Thymus (tissue), 11 donors: Measurements from ENCODE around the gene CHST1. TPM values are rescaled to one million over a fixed set of nuclear protein-coding genes. Genes with fewer than 3 reads are reported as not detected.

Experiments used
- DNase-seq, 9 donors: peaks; one replicate each; pipeline ENCODE4 v3.0.0-alpha.2; 2013; ENCODE audit warnings: low spot score in 9 of 9, low read depth in 6 of 9, missing footprints in 1 of 9
- H3K27ac ChIP-seq, 2 donors: one replicate each; pipeline ENCODE4 v1.5.1; 2013; ENCODE audit warnings: control low read depth in 1 of 2, low read depth in 1 of 2, low read length in 1 of 2, mild to moderate bottlenecking in 1 of 2, moderate library complexity in 1 of 2
- H3K27me3 ChIP-seq, 2 donors: one replicate each; pipeline ENCODE4 v1.5.1; 2013; ENCODE audit warnings: low read length in 1 of 2; ENCODE audit not compliant: control insufficient read depth in 2 of 2, insufficient read depth in 1 of 2
- H3K36me3 ChIP-seq, 2 donors: one replicate each; pipeline ENCODE4 v1.5.1; 2013; ENCODE audit warnings: low read length in 1 of 2, mild to moderate bottlenecking in 1 of 2, moderate library complexity in 1 of 2; ENCODE audit not compliant: control insufficient read depth in 2 of 2, insufficient read depth in 2 of 2
- H3K4me1 ChIP-seq, 2 donors: one replicate each; pipeline ENCODE4 v1.5.1; 2013; ENCODE audit warnings: low read length in 2 of 2; ENCODE audit not compliant: control insufficient read depth in 2 of 2, insufficient read depth in 2 of 2
- H3K4me3 ChIP-seq, 2 donors: one replicate each; pipeline ENCODE4 v1.5.1; 2013; ENCODE audit warnings: low read length in 2 of 2, control low read depth in 1 of 2, mild to moderate bottlenecking in 1 of 2
- H3K9me3 ChIP-seq, 2 donors: one replicate each; pipeline ENCODE4 v1.5.1; 2013; ENCODE audit warnings: low read length in 1 of 2, mild to moderate bottlenecking in 1 of 2; ENCODE audit not compliant: control insufficient read depth in 2 of 2, insufficient read depth in 1 of 2
- WGBS: extraction: QIAGEN DNeasy Blood & Tissue Kit; methylation state at CpG from one replicate; pipeline ENCODE4 v1.1.7; 2013; 5-methylcytosine and 5-hydroxymethylcytosine counted together
- polyA plus RNA-seq: library from polyadenylated mRNA; stranded (reverse); fragments of 200-250 nt; gene quantifications from one replicate; pipeline ENCODE4 v1.2.3, GENCODE V29; 2013
- total RNA-seq: library from RNA; stranded (reverse); fragments of 120-200 nt; gene quantifications from one replicate; pipeline ENCODE4 v1.2.4, GENCODE V29; 2013
- donor health status: healthy.

CHST1 gene
- total and polyA plus RNA-seq, 2 donors = 0.80 to 2.5 TPM

- peak in 2 of 9 donors; percentile 32 to 37 for DNase-seq
- peaks cover 9 to 15% of the 10 kb centered on the region in 2 donors for H3K4me1 ChIP-seq
- H3K4me3 ChIP-seq = no peak overlapping the region
- WGBS = 48% methylated on average over 14 of the region's 14 CpGs
- H3K27me3 ChIP-seq = peaks cover 17 to 95% of the 10 kb centered on the region in 2 donors
- H3K9me3 ChIP-seq = peaks cover 0 to 5% of the 10 kb centered on the region in 2 donors
- H3K36me3 ChIP-seq = no peaks in the 10 kb centered on the region
- no peak overlapping the region for H3K27ac ChIP-seq
Observed at GRCh38 chr11:45662665-45663485, 2.5 kb downstream of the CHST1 start.

- DNase-seq = no peak
- peaks cover 14 to 94% of the 10 kb centered on the region in 2 donors for H3K27me3 ChIP-seq
- no peak overlapping the region for H3K27ac ChIP-seq
- peaks cover 0 to 5% of the 10 kb centered on the region in 2 donors for H3K9me3 ChIP-seq
- H3K4me3 ChIP-seq = no peak overlapping the region
- WGBS = 79% methylated on average over 5 of the region's 5 CpGs
- H3K36me3 ChIP-seq = no peaks in the 10 kb centered on the region
- H3K4me1 ChIP-seq = peaks cover 9 to 15% of the 10 kb centered on the region in 2 donors
Observed at GRCh38 chr11:45662096-45662664, 3.2 kb downstream of the CHST1 start.

- H3K4me3 ChIP-seq = no peak overlapping the region
- peaks cover 11 to 92% of the 10 kb centered on the region in 2 donors for H3K27me3 ChIP-seq
- WGBS = 63% methylated on average over 7 of the region's 7 CpGs
- no peaks in the 10 kb centered on the region for H3K36me3 ChIP-seq
- H3K9me3 ChIP-seq = peaks cover 0 to 5% of the 10 kb centered on the region in 2 donors
- H3K27ac ChIP-seq = no peak overlapping the region
- DNase-seq = no peak
- H3K4me1 ChIP-seq = peaks cover 9 to 15% of the 10 kb centered on the region in 2 donors
Observed at GRCh38 chr11:45661439-45662055, 3.9 kb downstream of the CHST1 start.

- Histone ChIP-seq H3K4me1 (peaks cover 9 to 15% of the 10 kb centered on the region in 2 donors), H3K36me3 (no peaks in the 10 kb centered on the region), H3K27me3 (peaks cover 9 to 85% of the 10 kb centered on the region in 2 donors), H3K27ac (no peak overlapping the region), H3K4me3 (no peak overlapping the region), H3K9me3 (peaks cover 0 to 5% of the 10 kb centered on the region in 2 donors)
- 50% methylated on average over 12 of the region's 12 CpGs for whole genome bisulfite sequencing
- DNase-seq = no peak
Observed at GRCh38 chr11:45660729-45661438, 4.5 kb downstream of the CHST1 start.

GRCh38 chr11:45659818-45660160 is 5.6 kb downstream of the CHST1 start:
- Histone ChIP-seq H3K4me3 (no peak overlapping the region), H3K9me3 (peaks cover 0 to 5% of the 10 kb centered on the region in 2 donors), H3K4me1 (peaks cover 5 to 15% of the 10 kb centered on the region in 2 donors), H3K36me3 (no peaks in the 10 kb centered on the region), H3K27me3 (peaks cover 8 to 82% of the 10 kb centered on the region in 2 donors), H3K27ac (no peak overlapping the region)
- WGBS = 90% methylated on average over 4 of the region's 4 CpGs
- DNase-seq = no peak

- Histone ChIP-seq H3K27me3 (peaks cover 8 to 76% of the 10 kb centered on the region in 2 donors), H3K9me3 (peaks cover 0 to 3% of the 10 kb centered on the region in 2 donors), H3K4me3 (no peak overlapping the region), H3K27ac (no peak overlapping the region), H3K4me1 (peaks cover 0 to 9% of the 10 kb centered on the region in 2 donors), H3K36me3 (no peaks in the 10 kb centered on the region)
- 73% methylated on average over 15 of the region's 15 CpGs for WGBS
- no peak for DNase-seq
Observed at GRCh38 chr11:45659031-45659817, 6.2 kb downstream of the CHST1 start.

GRCh38 chr11:45658292-45658991 is 7.0 kb downstream of the CHST1 start:
- Histone ChIP-seq H3K36me3 (no peaks in the 10 kb centered on the region), H3K27ac (peak overlapping the region in 1 of 2 donors; percentile 11), H3K4me3 (no peak overlapping the region), H3K4me1 (peaks cover 0 to 4% of the 10 kb centered on the region in 2 donors), H3K27me3 (peaks cover 5 to 68% of the 10 kb centered on the region in 2 donors), H3K9me3 (no peaks in the 10 kb centered on the region)
- 16% methylated on average over 19 of the region's 19 CpGs for WGBS
- no peak for DNase-seq
